HuH-7.5 (cell line): Measurements from ENCODE around the gene IPMK.

Experiments
- DNase-seq: peaks from one replicate; pipeline ENCODE4 v3.0.0; 2011; ENCODE audit warnings: low spot score

IPMK gene

GRCh38 chr10:58267713-58268453 lies at the start of gene IPMK:
IPMK (minus strand) TSS chr10:58267894; CDS start chr10:58267611, 283 bp downstream.
- DNase-seq = peak; percentile 33

- DNase-seq = no peak
Observed at GRCh38 chr10:58316874-58317273, 49.2 kb upstream of the IPMK start.

GRCh38 chr10:58311026-58311425 lies 43.3 kb upstream of the IPMK start:
- no peak for DNase-seq

- no peak for DNase-seq
Observed at GRCh38 chr10:58307676-58308075, 40.0 kb upstream of the IPMK start.

- DNase-seq = peak; percentile 18
Observed at GRCh38 chr10:58305821-58306220, 38.1 kb upstream of the IPMK start.

GRCh38 chr10:58304099-58304633 lies 36.5 kb upstream of the IPMK start:
- DNase-seq = no peak

GRCh38 chr10:58302254-58302653 lies 34.6 kb upstream of the IPMK start:
- DNase-seq = no peak

GRCh38 chr10:58300676-58301075 lies 33.0 kb upstream of the IPMK start:
- DNase-seq = no peak

- peak; percentile 16 for DNase-seq
Observed at GRCh38 chr10:58299580-58299979, 31.9 kb upstream of the IPMK start.

- no peak for DNase-seq
Observed at GRCh38 chr10:58293989-58294388, 26.3 kb upstream of the IPMK start.

GRCh38 chr10:58291538-58292174 lies 24.0 kb upstream of the IPMK start:
- DNase-seq = peak; percentile 5

- no peak for DNase-seq
Observed at GRCh38 chr10:58282615-58283014, 14.9 kb upstream of the IPMK start.

- DNase-seq = no peak
Observed at GRCh38 chr10:58281092-58281752, 13.5 kb upstream of the IPMK start.

- no peak for DNase-seq
Observed at GRCh38 chr10:58280477-58280876, 12.8 kb upstream of the IPMK start.

- DNase-seq = no peak
Observed at GRCh38 chr10:58278962-58279307, 11.2 kb upstream of the IPMK start.

- DNase-seq = no peak
Observed at GRCh38 chr10:58278274-58278961, 10.7 kb upstream of the IPMK start.

- DNase-seq = no peak
Observed at GRCh38 chr10:58275908-58276307, 8.2 kb upstream of the IPMK start.

- no peak for DNase-seq
Observed at GRCh38 chr10:58275261-58275660, 7.6 kb upstream of the IPMK start.

GRCh38 chr10:58269782-58270290 lies 2.1 kb upstream of the IPMK start:
- DNase-seq = no peak

GRCh38 chr10:58268946-58269781 lies 1.5 kb upstream of the IPMK start, which contains the start of gene CISD1:
CISD1 (plus strand) TSS chr10:58269162; CDS start chr10:58269274, 112 bp downstream.
- peak; percentile 94 for DNase-seq

- DNase-seq = no peak
Observed at GRCh38 chr10:58268454-58268945, 806 bp upstream of the IPMK start.
